ENCODE measurements around the gene DLGAP1. TPM values are rescaled to one million over a fixed set of nuclear protein-coding genes. Genes with fewer than 3 reads are reported as not detected.

Gene DLGAP1
- total and polyA plus RNA-seq, 5 donors, result 0.11 to 0.31 (median 0.20) TPM; not detected in 1

DNA sequence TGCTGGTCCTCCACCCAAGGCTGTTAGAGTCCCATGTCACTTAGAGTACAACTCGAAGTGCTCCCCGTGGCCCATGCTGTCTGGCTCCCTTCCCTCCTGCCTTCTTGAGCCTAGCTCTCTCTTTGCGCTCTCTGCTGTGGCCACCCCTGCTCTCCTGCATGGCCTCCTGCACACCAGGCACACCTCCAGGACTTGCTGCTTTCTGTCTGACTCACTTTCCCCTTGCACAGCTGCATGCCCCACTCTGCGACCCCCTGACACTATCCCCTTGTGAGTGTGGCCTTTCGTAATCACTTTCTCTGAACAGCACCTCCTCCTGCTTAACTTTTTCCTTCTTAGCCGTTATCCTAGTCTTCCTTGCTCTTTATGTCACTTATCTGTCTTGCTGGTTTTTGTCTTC lies 661.6 kb downstream of the DLGAP1 start:
- H3K9me3 ChIP-seq (ENCODE audit: control insufficient read depth, low read length), result no peaks in the 10 kb centered on the region
- H3K27me3 ChIP-seq (ENCODE audit: control insufficient read depth, insufficient read depth), result no peaks in the 10 kb centered on the region
- ATAC-seq, result no peak
- intact Hi-C loops (cut with DNase I), result no loop called here
- no peak overlapping the region for H3K4me3 ChIP-seq (ENCODE audit: low read length)
- 81% methylated on average over 6 of the region's 6 CpGs for WGBS
- DNase-seq, result no peak
- H3K27ac ChIP-seq (ENCODE audit: low read length), result no peak overlapping the region
- no peaks in the 10 kb centered on the region for H3K4me1 ChIP-seq (ENCODE audit: control insufficient read depth, insufficient read depth, low read length)

DNA sequence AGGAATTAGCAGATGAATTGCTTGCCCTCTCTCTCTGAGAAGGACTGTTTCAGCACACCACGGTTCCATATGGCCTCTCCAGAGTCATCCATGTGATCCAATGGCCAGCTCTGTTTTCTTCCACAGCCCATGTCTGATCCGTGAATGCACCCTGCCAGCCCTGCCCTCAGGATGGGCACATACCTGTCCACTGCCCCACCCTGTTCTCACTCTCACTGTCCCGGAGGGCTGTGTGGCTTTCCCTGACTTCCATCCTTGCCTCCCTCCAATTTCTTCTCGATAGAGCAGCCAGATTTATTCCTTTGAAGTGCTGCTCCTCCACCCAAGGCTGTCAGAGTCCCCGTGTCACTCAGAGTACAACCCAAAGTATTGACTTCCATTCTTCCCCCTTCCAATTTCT lies 662.0 kb downstream of the DLGAP1 start:
- ATAC-seq (no peak), DNase-seq (no peak)
- WGBS, result 85% methylated on average over 5 of the region's 5 CpGs
- Histone ChIP-seq H3K27me3 (ENCODE audit: control insufficient read depth, insufficient read depth) (no peaks in the 10 kb centered on the region), H3K4me1 (ENCODE audit: control insufficient read depth, insufficient read depth, low read length) (no peaks in the 10 kb centered on the region), H3K27ac (ENCODE audit: low read length) (no peak overlapping the region), H3K9me3 (ENCODE audit: control insufficient read depth, low read length) (no peaks in the 10 kb centered on the region), H3K4me3 (ENCODE audit: low read length) (no peak overlapping the region)
- intact Hi-C loops (cut with DNase I), result no loop called here

DNA sequence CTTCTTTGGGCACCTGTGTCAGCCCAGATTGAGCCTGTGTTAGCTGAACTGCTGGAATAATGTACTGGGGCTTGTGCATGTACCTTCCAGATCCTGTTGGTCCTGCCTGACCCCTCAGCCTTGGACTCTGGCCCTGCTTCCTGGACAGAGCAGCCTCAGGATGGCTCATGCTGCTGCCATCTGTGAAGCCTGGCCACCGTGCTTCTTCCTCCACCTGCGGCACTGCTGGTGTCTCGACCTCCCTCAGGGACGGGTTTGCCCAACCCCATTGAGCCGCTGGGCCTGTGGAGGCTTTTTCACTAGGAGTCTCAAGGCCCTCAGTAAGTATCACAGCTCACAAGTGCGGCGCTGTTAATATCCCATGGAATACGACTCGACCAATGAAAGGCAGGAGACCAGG lies 662.4 kb downstream of the DLGAP1 start:
- Histone ChIP-seq H3K27me3 (ENCODE audit: control insufficient read depth, insufficient read depth) (no peaks in the 10 kb centered on the region), H3K27ac (ENCODE audit: low read length) (no peak overlapping the region), H3K4me1 (ENCODE audit: control insufficient read depth, insufficient read depth, low read length) (no peaks in the 10 kb centered on the region), H3K4me3 (ENCODE audit: low read length) (no peak overlapping the region), H3K9me3 (ENCODE audit: control insufficient read depth, low read length) (no peaks in the 10 kb centered on the region)
- ATAC-seq (peak in 1 of 2 donors; percentile 26), DNase-seq (no peak)
- intact Hi-C loops (cut with DNase I), result no loop called here
- WGBS, result 93% methylated on average over 9 of the region's 9 CpGs

DNA sequence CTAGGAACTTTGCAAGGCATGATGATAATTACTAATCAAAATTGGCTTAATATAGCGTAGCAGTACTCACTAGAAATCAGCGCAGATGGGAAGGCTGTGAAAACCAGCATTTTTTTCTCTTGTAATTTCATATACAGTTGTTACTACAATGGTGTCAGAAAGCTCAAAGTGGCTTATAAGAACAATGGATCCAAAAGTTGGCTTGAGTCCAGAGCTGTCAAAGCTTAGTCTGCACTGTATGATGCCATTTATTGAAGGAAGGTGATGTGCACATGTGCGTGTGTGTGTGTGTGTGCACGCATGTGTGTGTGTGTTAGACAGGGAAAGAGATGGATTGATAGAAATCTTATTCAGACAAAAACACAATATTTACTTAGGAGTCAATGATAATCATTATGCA lies 663.9 kb downstream of the DLGAP1 start:
- Histone ChIP-seq H3K27ac (ENCODE audit: low read length) (no peak overlapping the region), H3K4me3 (ENCODE audit: low read length) (no peak overlapping the region), H3K27me3 (ENCODE audit: control insufficient read depth, insufficient read depth) (no peaks in the 10 kb centered on the region), H3K9me3 (ENCODE audit: control insufficient read depth, low read length) (no peaks in the 10 kb centered on the region), H3K4me1 (ENCODE audit: control insufficient read depth, insufficient read depth, low read length) (no peaks in the 10 kb centered on the region)
- ATAC-seq, result no peak
- no peak for DNase-seq
- 63% methylated on average over 4 of the region's 4 CpGs for WGBS
- intact Hi-C loops (cut with DNase I), result no loop called here

DNA sequence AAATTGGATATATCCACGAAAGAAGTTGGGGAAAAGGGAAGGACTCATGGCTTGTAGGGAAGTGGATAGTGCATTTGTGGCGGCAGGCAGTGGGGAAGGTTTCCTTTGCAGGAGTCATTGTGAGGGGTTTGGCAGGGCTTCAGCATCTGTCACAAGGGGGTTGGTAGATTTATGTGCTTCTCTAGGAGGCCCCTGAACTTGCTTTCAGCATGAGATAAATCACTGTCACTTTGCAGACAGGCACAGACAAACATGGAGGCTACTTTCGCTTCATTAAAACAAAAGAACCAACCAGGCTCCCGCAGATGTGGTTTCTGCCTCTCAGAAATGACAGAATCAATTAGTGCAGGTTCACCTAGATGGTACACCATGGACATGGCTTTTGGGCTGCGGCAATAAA lies 664.4 kb downstream of the DLGAP1 start:
- Histone ChIP-seq H3K27ac (ENCODE audit: low read length) (no peak overlapping the region), H3K9me3 (ENCODE audit: control insufficient read depth, low read length) (no peaks in the 10 kb centered on the region), H3K4me3 (ENCODE audit: low read length) (no peak overlapping the region), H3K4me1 (ENCODE audit: control insufficient read depth, insufficient read depth, low read length) (no peaks in the 10 kb centered on the region), H3K27me3 (ENCODE audit: control insufficient read depth, insufficient read depth) (no peaks in the 10 kb centered on the region)
- intact Hi-C loops (cut with DNase I), result no loop called here
- ATAC-seq (no peak), DNase-seq (no peak)
- WGBS, result 31% methylated on average over 5 of the region's 5 CpGs

DNA sequence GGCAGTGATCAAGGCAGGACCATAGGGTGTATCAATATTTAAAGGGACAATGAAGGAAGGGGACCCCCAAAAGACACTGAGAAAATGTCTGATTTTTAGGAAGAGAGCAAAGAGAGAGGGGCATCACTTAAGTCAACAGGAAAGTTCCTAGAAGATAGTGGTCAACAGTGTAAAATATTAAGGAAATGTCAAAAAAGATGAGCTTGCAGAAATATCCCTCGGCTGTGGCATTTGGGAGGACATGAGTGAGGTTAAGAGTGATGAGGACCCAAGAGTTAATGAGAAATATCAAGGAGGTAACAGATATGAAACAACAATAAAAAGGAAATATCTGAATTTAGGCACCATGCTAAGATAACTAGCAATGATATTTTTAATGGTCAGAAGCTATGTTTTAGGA lies 665.6 kb downstream of the DLGAP1 start:
- intact Hi-C loops (cut with DNase I), result no loop called here

DNA sequence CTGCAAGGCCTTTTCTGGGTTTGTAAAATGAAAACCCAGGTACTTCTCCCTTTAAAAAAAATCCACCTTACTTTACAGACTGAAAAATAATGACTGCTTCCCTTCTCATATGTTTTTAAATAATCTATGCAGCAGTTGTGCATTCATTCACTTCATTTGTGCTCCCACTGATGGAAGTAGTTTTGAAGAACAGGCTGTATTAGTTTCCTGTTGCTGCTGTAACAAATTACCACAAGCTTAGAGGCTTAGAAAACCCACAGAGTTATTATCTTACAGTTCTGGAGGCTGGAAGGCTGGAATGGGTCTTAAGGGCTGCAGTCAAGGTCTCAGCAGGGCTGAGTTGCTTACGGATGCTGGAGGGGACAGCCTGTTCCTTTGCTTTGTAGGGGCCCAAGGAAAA lies 670.2 kb downstream of the DLGAP1 start:
- Histone ChIP-seq H3K9me3 (ENCODE audit: control insufficient read depth, low read length) (no peaks in the 10 kb centered on the region), H3K4me1 (ENCODE audit: control insufficient read depth, insufficient read depth, low read length) (no peaks in the 10 kb centered on the region), H3K27ac (ENCODE audit: low read length) (no peak overlapping the region), H3K27me3 (ENCODE audit: control insufficient read depth, insufficient read depth) (no peaks in the 10 kb centered on the region), H3K4me3 (ENCODE audit: low read length) (no peak overlapping the region)
- ATAC-seq (no peak), DNase-seq (no peak)
- intact Hi-C loops (cut with DNase I), result no loop called here
- WGBS, result 96% methylated on average over 1 of the region's 1 CpG

More for the DNA sequence above, 665.6 kb downstream of the DLGAP1 start:
- 73% methylated on average over 1 of the region's 1 CpG for WGBS
- Histone ChIP-seq H3K4me1 (ENCODE audit: control insufficient read depth, insufficient read depth, low read length) (no peaks in the 10 kb centered on the region), H3K27me3 (ENCODE audit: control insufficient read depth, insufficient read depth) (no peaks in the 10 kb centered on the region), H3K4me3 (ENCODE audit: low read length) (no peak overlapping the region), H3K9me3 (ENCODE audit: control insufficient read depth, low read length) (no peaks in the 10 kb centered on the region), H3K27ac (ENCODE audit: low read length) (no peak overlapping the region)
- DNase-seq (no peak), ATAC-seq (no peak)

DNA sequence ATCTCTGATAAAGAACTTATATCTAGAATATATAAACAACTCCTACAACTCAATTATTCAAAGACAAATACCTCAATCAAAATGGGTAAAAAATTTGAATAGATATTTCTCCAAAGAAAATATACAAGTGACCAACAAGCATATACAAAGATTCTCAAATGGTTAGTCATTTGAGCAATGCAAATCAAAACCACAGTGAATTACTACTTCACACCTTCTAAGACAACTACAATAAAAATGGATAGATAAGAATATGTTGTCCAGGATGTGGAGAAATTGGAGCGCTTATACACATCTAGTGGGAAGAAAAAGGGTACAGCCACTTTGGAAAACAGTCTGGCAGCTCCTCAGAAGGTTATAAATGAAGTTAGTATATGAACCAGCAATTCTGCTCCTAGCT lies 672.2 kb downstream of the DLGAP1 start:
- Histone ChIP-seq H3K4me1 (ENCODE audit: control insufficient read depth, insufficient read depth, low read length) (no peaks in the 10 kb centered on the region), H3K4me3 (ENCODE audit: low read length) (no peak overlapping the region), H3K9me3 (ENCODE audit: control insufficient read depth, low read length) (no peaks in the 10 kb centered on the region), H3K27ac (ENCODE audit: low read length) (no peak overlapping the region), H3K27me3 (ENCODE audit: control insufficient read depth, insufficient read depth) (no peaks in the 10 kb centered on the region)
- ATAC-seq (no peak), DNase-seq (no peak)
- intact Hi-C loops (cut with DNase I), result no loop called here
- WGBS, result 94% methylated on average over 1 of the region's 1 CpG

DNA sequence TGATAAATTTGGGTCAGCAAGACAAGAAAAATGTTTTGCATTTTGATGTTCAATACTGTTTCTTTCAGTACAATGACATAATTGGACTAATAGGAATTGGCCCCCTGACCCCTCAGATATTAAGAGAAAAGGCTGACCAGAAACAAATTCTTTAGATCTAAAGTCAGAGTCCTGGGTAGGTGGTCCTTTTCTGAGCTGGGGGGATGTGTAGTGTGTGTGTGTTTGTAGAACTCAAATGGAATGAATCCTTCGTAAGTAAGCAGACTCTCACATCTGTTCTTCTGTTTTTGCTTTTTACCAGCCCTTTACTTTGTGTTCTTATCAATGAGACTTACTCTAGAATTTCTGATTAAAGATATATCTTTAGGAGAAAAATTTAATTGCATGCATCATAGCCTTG lies 677.4 kb downstream of the DLGAP1 start:
- Histone ChIP-seq H3K4me1 (ENCODE audit: control insufficient read depth, insufficient read depth, low read length) (no peaks in the 10 kb centered on the region), H3K9me3 (ENCODE audit: control insufficient read depth, low read length) (no peaks in the 10 kb centered on the region), H3K4me3 (ENCODE audit: low read length) (no peak overlapping the region), H3K27me3 (ENCODE audit: control insufficient read depth, insufficient read depth) (no peaks in the 10 kb centered on the region), H3K27ac (ENCODE audit: low read length) (no peak overlapping the region)
- no peak for DNase-seq
- intact Hi-C loops (cut with DNase I), result loop anchor here in 1 of 4 donors (10.0 kb wide), 1 partner anchor 87 kb away; no protein-coding TSS in a partner anchor
- WGBS, result 98% methylated on average over 1 of the region's 1 CpG
- no peak for ATAC-seq

DNA sequence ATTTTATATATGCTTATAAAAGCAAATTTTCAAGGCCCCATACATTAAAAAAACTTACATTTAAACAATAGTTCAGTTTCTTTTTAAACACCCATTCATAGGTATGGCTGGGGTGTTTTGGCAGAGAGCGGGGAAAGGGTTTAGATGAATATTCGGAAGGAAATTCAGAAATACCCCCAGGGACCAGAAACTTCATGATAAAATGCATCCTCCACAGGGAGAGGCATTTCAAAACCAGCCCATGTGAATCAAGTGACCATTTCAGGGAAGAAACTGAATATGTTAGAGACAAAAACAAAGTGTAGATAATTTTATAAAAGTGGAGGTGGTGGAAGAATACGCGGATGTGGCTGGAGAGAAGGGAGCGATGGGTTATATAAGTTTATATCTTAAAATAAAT lies 678.0 kb downstream of the DLGAP1 start:
- Histone ChIP-seq H3K9me3 (ENCODE audit: control insufficient read depth, low read length) (no peaks in the 10 kb centered on the region), H3K4me3 (ENCODE audit: low read length) (no peak overlapping the region), H3K27ac (ENCODE audit: low read length) (no peak overlapping the region), H3K4me1 (ENCODE audit: control insufficient read depth, insufficient read depth, low read length) (no peaks in the 10 kb centered on the region), H3K27me3 (ENCODE audit: control insufficient read depth, insufficient read depth) (no peaks in the 10 kb centered on the region)
- intact Hi-C loops (cut with DNase I), result loop anchor here in 1 of 4 donors (10.0 kb wide), 1 partner anchor 88 kb away; no protein-coding TSS in a partner anchor
- DNase-seq, result no peak
- ATAC-seq, result no peak
- WGBS, result 86% methylated on average over 5 of the region's 5 CpGs

DNA sequence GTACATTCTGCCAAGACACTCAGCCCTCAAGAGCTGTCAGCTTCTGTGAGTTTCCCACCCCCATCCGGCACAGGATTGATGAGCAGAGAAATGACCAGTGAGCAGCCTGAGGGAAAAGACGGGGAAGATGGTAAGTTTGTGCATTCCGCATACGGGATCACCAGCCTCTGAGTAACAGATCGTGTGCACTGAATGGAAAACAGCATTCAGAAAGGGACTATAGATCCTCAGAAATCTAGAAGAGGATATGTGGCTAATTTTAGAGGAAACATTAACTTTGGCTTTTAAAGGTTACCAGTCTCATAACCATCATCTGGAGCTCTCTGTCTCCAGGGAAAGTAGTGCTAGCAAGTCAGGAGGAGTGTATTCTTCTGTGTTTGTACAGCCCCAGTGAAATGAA lies 679.1 kb downstream of the DLGAP1 start:
- Histone ChIP-seq H3K4me3 (ENCODE audit: low read length) (no peak overlapping the region), H3K9me3 (ENCODE audit: control insufficient read depth, low read length) (no peaks in the 10 kb centered on the region), H3K27me3 (ENCODE audit: control insufficient read depth, insufficient read depth) (no peaks in the 10 kb centered on the region), H3K4me1 (ENCODE audit: control insufficient read depth, insufficient read depth, low read length) (no peaks in the 10 kb centered on the region), H3K27ac (ENCODE audit: low read length) (no peak overlapping the region)
- DNase-seq (no peak), ATAC-seq (no peak)
- intact Hi-C loops (cut with DNase I), result loop anchor here in 1 of 4 donors (10.0 kb wide), 1 partner anchor 89 kb away; no protein-coding TSS in a partner anchor
- WGBS, result 88% methylated on average over 5 of the region's 5 CpGs

DNA sequence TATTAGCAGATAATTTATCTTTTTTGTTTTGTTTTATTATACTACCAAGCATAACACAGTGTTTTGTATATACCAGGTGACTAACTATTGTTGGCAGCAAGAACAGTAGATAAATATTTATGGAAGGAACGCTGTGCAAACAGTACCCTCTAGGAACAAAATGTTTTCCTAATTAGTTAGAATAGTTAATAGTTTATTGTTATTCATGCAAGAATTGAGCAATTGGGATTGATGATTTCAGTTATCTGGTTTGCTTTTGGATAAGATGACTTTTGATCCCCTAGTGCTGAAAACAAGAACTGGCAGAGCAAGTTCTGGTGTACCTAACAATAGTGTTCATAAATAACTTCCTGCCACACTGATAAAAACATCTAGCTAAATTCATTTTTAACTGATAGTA lies 681.8 kb downstream of the DLGAP1 start:
- H3K27ac ChIP-seq (ENCODE audit: low read length), result no peak overlapping the region
- H3K4me1 ChIP-seq (ENCODE audit: control insufficient read depth, insufficient read depth, low read length), result no peaks in the 10 kb centered on the region
- intact Hi-C loops (cut with DNase I), result loop anchor here in 3 of 4 donors (2.0 to 10.0 kb wide), 5 partner anchors 91 to 294 kb away; no protein-coding TSS in a partner anchor
- DNase-seq (no peak), ATAC-seq (no peak)
- H3K27me3 ChIP-seq (ENCODE audit: control insufficient read depth, insufficient read depth), result no peaks in the 10 kb centered on the region
- WGBS, result 68% methylated on average over 1 of the region's 1 CpG
- H3K9me3 ChIP-seq (ENCODE audit: control insufficient read depth, low read length), result no peaks in the 10 kb centered on the region
- H3K4me3 ChIP-seq (ENCODE audit: low read length), result no peak overlapping the region
